RWPE2 (cell line): ENCODE measurements around the gene QRSL1.

Source experiments
- ATAC-seq: fragments of 200-7000 bp; cut with Tn5 transposase; 3 replicates; pipeline ENCODE4 v1.9.1; 2021; ENCODE audit warnings: low read depth
- DNase-seq: peaks from one replicate; pipeline ENCODE4 v3.0.0-alpha.2; 2020; ENCODE audit warnings: low spot score
- H3K27ac ChIP-seq: fragments of 450-650 bp; 2 replicates; pipeline ENCODE4 v1.5.1; 2017; ENCODE audit warnings: mild to moderate bottlenecking; ENCODE audit not compliant: poor library complexity, severe bottlenecking
- H3K27me3 ChIP-seq: fragments of 250-450 bp; sonication (Bioruptor Pico); 2 replicates; pipeline ENCODE4 v1.5.1; 2021; ENCODE audit warnings: mild to moderate bottlenecking, moderate library complexity; ENCODE audit not compliant: insufficient read depth, poor library complexity, severe bottlenecking
- H3K36me3 ChIP-seq: fragments of 250-450 bp; sonication (Bioruptor Pico); 2 replicates; pipeline ENCODE4 v1.5.1; 2020; ENCODE audit warnings: low read depth, mild to moderate bottlenecking, moderate library complexity
- H3K4me1 ChIP-seq: fragments of 250-450 bp; sonication (Bioruptor Pico); 2 replicates; pipeline ENCODE4 v1.5.1; 2021; ENCODE audit warnings: mild to moderate bottlenecking, moderate library complexity; ENCODE audit not compliant: insufficient read depth, poor library complexity, severe bottlenecking
- H3K4me3 ChIP-seq: fragments of 250-450 bp; sonication (Bioruptor Pico); 2 replicates; pipeline ENCODE4 v1.5.1; 2021; ENCODE audit warnings: mild to moderate bottlenecking, moderate library complexity; ENCODE audit not compliant: severe bottlenecking
- H3K9me3 ChIP-seq: fragments of 250-450 bp; sonication (Bioruptor Pico); 2 replicates; pipeline ENCODE4 v1.5.1; 2021; ENCODE audit warnings: mild to moderate bottlenecking, moderate library complexity; ENCODE audit not compliant: severe bottlenecking
- CTCF ChIP-seq: fragments of 450-650 bp; IDR thresholded peaks from one replicate; pipeline ENCODE4 v1.5.1; 2017; ENCODE audit warnings: mild to moderate bottlenecking, moderate library complexity; ENCODE audit not compliant: poor library complexity, severe bottlenecking

QRSL1 gene

GRCh38 chr6:106612671-106613416, 16.5 kb upstream of the QRSL1 start:
- H3K27me3 ChIP-seq = no peaks in the 10 kb centered on the region
- H3K9me3 ChIP-seq = no peaks in the 10 kb centered on the region
- no peak overlapping the region for H3K27ac ChIP-seq
- H3K4me1 ChIP-seq = no peaks in the 10 kb centered on the region
- H3K4me3 ChIP-seq = no peak overlapping the region
- TF ChIP-seq CTCF = no peak
- no peak for DNase-seq
- H3K36me3 ChIP-seq = peaks cover 21% of the 10 kb centered on the region
- ATAC-seq = no peak

- ATAC-seq (no peak), DNase-seq (no peak)
- H3K27ac ChIP-seq = no peak overlapping the region
- H3K4me1 ChIP-seq = no peaks in the 10 kb centered on the region
- peaks cover 20% of the 10 kb centered on the region for H3K36me3 ChIP-seq
- H3K9me3 ChIP-seq = no peaks in the 10 kb centered on the region
- no peak overlapping the region for H3K4me3 ChIP-seq
- TF ChIP-seq CTCF = no peak
- H3K27me3 ChIP-seq = no peaks in the 10 kb centered on the region
Observed at GRCh38 chr6:106613590-106613989, 15.8 kb upstream of the QRSL1 start.

- no peaks in the 10 kb centered on the region for H3K9me3 ChIP-seq
- peaks cover 26% of the 10 kb centered on the region for H3K36me3 ChIP-seq
- no peak for ATAC-seq
- no peak for DNase-seq
- no peaks in the 10 kb centered on the region for H3K27me3 ChIP-seq
- no peaks in the 10 kb centered on the region for H3K4me1 ChIP-seq
- TF ChIP-seq CTCF = no peak
- H3K27ac ChIP-seq = no peak overlapping the region
- H3K4me3 ChIP-seq = no peak overlapping the region
Observed at GRCh38 chr6:106614166-106614565, 15.2 kb upstream of the QRSL1 start.

- H3K9me3 ChIP-seq = no peaks in the 10 kb centered on the region
- no peak for ATAC-seq
- DNase-seq = no peak
- H3K4me1 ChIP-seq = no peaks in the 10 kb centered on the region
- no peak for TF ChIP-seq CTCF
- no peak overlapping the region for H3K27ac ChIP-seq
- H3K4me3 ChIP-seq = no peak overlapping the region
- no peaks in the 10 kb centered on the region for H3K27me3 ChIP-seq
- H3K36me3 ChIP-seq = peaks cover 26% of the 10 kb centered on the region
Observed at GRCh38 chr6:106614592-106615257, 14.7 kb upstream of the QRSL1 start.

GRCh38 chr6:106617302-106617701, 12.1 kb upstream of the QRSL1 start:
- DNase-seq = no peak
- Histone ChIP-seq H3K4me1 (no peaks in the 10 kb centered on the region), H3K4me3 (no peak overlapping the region), H3K27me3 (no peaks in the 10 kb centered on the region), H3K36me3 (peaks cover 34% of the 10 kb centered on the region), H3K27ac (no peak overlapping the region), H3K9me3 (no peaks in the 10 kb centered on the region)
- ATAC-seq = no peak
- TF ChIP-seq CTCF = no peak
